ENCODE data around the gene PPFIBP2.

The PPFIBP2 gene

GRCh38 chr11:7584910-7585309 is 71.1 kb downstream of the PPFIBP2 start:
- Histone ChIP-seq H3K4me1 (ENCODE audit: insufficient read depth, insufficient read length) (no peaks in the 10 kb centered on the region), H3K9ac (ENCODE audit: insufficient read length, low read depth) (no peak overlapping the region), H3K9me3 (ENCODE audit: insufficient read depth, low read length) (no peaks in the 10 kb centered on the region), H3K27me3 (ENCODE audit: insufficient read depth, insufficient read length) (no peaks in the 10 kb centered on the region), H3K36me3 (ENCODE audit: insufficient read depth, insufficient read length, low read length) (no peaks in the 10 kb centered on the region), H3K4me3 (ENCODE audit: insufficient read length, low read depth) (no peak overlapping the region)
- no peak for DNase-seq (ENCODE audit: low read depth, low spot score)
- no peak for TF ChIP-seq ZNF274 (IDR thresholded peaks at IDR 0.05; ENCODE audit: low read depth, low read length)
- no peak for TF ChIP-seq SUZ12 (IDR thresholded peaks at IDR 0.05; ENCODE audit: extremely low read depth, insufficient read depth, insufficient read length)
- no peak for TF ChIP-seq YY1 (IDR thresholded peaks at IDR 0.05; ENCODE audit: insufficient read depth, insufficient read length)

GRCh38 chr11:7585816-7586215 is 72.0 kb downstream of the PPFIBP2 start:
- Histone ChIP-seq H3K9ac (ENCODE audit: insufficient read length, low read depth) (no peak overlapping the region), H3K4me1 (ENCODE audit: insufficient read depth, insufficient read length) (no peaks in the 10 kb centered on the region), H3K4me3 (ENCODE audit: insufficient read length, low read depth) (no peak overlapping the region), H3K27me3 (ENCODE audit: insufficient read depth, insufficient read length) (no peaks in the 10 kb centered on the region), H3K9me3 (ENCODE audit: insufficient read depth, low read length) (no peaks in the 10 kb centered on the region), H3K36me3 (ENCODE audit: insufficient read depth, insufficient read length, low read length) (no peaks in the 10 kb centered on the region)
- TF ChIP-seq SUZ12 (IDR thresholded peaks at IDR 0.05; ENCODE audit: extremely low read depth, insufficient read depth, insufficient read length) (no peak), ZNF274 (IDR thresholded peaks at IDR 0.05; ENCODE audit: low read depth, low read length) (no peak), YY1 (IDR thresholded peaks at IDR 0.05; ENCODE audit: insufficient read depth, insufficient read length) (no peak)
- DNase-seq (ENCODE audit: low read depth, low spot score): no peak

- H3K4me1 ChIP-seq (ENCODE audit: insufficient read depth, insufficient read length): no peaks in the 10 kb centered on the region
- TF ChIP-seq SUZ12 (IDR thresholded peaks at IDR 0.05; ENCODE audit: extremely low read depth, insufficient read depth, insufficient read length) (no peak), YY1 (IDR thresholded peaks at IDR 0.05; ENCODE audit: insufficient read depth, insufficient read length) (no peak), ZNF274 (IDR thresholded peaks at IDR 0.05; ENCODE audit: low read depth, low read length) (no peak)
- no peak overlapping the region for H3K4me3 ChIP-seq (ENCODE audit: insufficient read length, low read depth)
- no peaks in the 10 kb centered on the region for H3K27me3 ChIP-seq (ENCODE audit: insufficient read depth, insufficient read length)
- DNase-seq (ENCODE audit: low read depth, low spot score): no peak
- H3K9ac ChIP-seq (ENCODE audit: insufficient read length, low read depth): no peak overlapping the region
- no peaks in the 10 kb centered on the region for H3K36me3 ChIP-seq (ENCODE audit: insufficient read depth, insufficient read length, low read length)
- no peaks in the 10 kb centered on the region for H3K9me3 ChIP-seq (ENCODE audit: insufficient read depth, low read length)
These were observed 72.6 kb downstream of the PPFIBP2 start for GRCh38 chr11:7586376-7586775.

GRCh38 chr11:7587712-7588111 is 73.9 kb downstream of the PPFIBP2 start:
- no peaks in the 10 kb centered on the region for H3K9me3 ChIP-seq (ENCODE audit: insufficient read depth, low read length)
- no peaks in the 10 kb centered on the region for H3K27me3 ChIP-seq (ENCODE audit: insufficient read depth, insufficient read length)

GRCh38 chr11:7589861-7590260 is 76.1 kb downstream of the PPFIBP2 start:
- Histone ChIP-seq H3K9ac (ENCODE audit: insufficient read length, low read depth) (no peak overlapping the region), H3K9me3 (ENCODE audit: insufficient read depth, low read length) (no peaks in the 10 kb centered on the region), H3K4me1 (ENCODE audit: insufficient read depth, insufficient read length) (no peaks in the 10 kb centered on the region), H3K27me3 (ENCODE audit: insufficient read depth, insufficient read length) (no peaks in the 10 kb centered on the region), H3K4me3 (ENCODE audit: insufficient read length, low read depth) (no peak overlapping the region), H3K36me3 (ENCODE audit: insufficient read depth, insufficient read length, low read length) (no peaks in the 10 kb centered on the region)
- DNase-seq (ENCODE audit: low read depth, low spot score): no peak
- TF ChIP-seq SUZ12 (IDR thresholded peaks at IDR 0.05; ENCODE audit: extremely low read depth, insufficient read depth, insufficient read length) (no peak), YY1 (IDR thresholded peaks at IDR 0.05; ENCODE audit: insufficient read depth, insufficient read length) (no peak)

More at GRCh38 chr11:7587712-7588111, 73.9 kb downstream of the PPFIBP2 start:
- Histone ChIP-seq H3K9ac (ENCODE audit: insufficient read length, low read depth) (no peak overlapping the region), H3K36me3 (ENCODE audit: insufficient read depth, insufficient read length, low read length) (no peaks in the 10 kb centered on the region), H3K4me1 (ENCODE audit: insufficient read depth, insufficient read length) (no peaks in the 10 kb centered on the region), H3K4me3 (ENCODE audit: insufficient read length, low read depth) (no peak overlapping the region)
- no peak for DNase-seq (ENCODE audit: low read depth, low spot score)
- no peak for TF ChIP-seq YY1 (IDR thresholded peaks at IDR 0.05; ENCODE audit: insufficient read depth, insufficient read length)
- no peak for TF ChIP-seq SUZ12 (IDR thresholded peaks at IDR 0.05; ENCODE audit: extremely low read depth, insufficient read depth, insufficient read length)
- TF ChIP-seq ZNF274 (IDR thresholded peaks at IDR 0.05; ENCODE audit: low read depth, low read length): no peak

- Histone ChIP-seq H3K4me1 (ENCODE audit: insufficient read depth, insufficient read length) (no peaks in the 10 kb centered on the region), H3K9me3 (ENCODE audit: insufficient read depth, low read length) (no peaks in the 10 kb centered on the region), H3K27me3 (ENCODE audit: insufficient read depth, insufficient read length) (no peaks in the 10 kb centered on the region), H3K4me3 (ENCODE audit: insufficient read length, low read depth) (no peak overlapping the region), H3K36me3 (ENCODE audit: insufficient read depth, insufficient read length, low read length) (no peaks in the 10 kb centered on the region), H3K9ac (ENCODE audit: insufficient read length, low read depth) (no peak overlapping the region)
- TF ChIP-seq SUZ12 (IDR thresholded peaks at IDR 0.05; ENCODE audit: extremely low read depth, insufficient read depth, insufficient read length): no peak
- TF ChIP-seq YY1 (IDR thresholded peaks at IDR 0.05; ENCODE audit: insufficient read depth, insufficient read length): no peak
- TF ChIP-seq ZNF274 (IDR thresholded peaks at IDR 0.05; ENCODE audit: low read depth, low read length): no peak
- no peak for DNase-seq (ENCODE audit: low read depth, low spot score)
These were observed 76.7 kb downstream of the PPFIBP2 start for GRCh38 chr11:7590529-7590928.

- Histone ChIP-seq H3K4me1 (ENCODE audit: insufficient read depth, insufficient read length) (no peaks in the 10 kb centered on the region), H3K9me3 (ENCODE audit: insufficient read depth, low read length) (no peaks in the 10 kb centered on the region), H3K36me3 (ENCODE audit: insufficient read depth, insufficient read length, low read length) (no peaks in the 10 kb centered on the region), H3K27me3 (ENCODE audit: insufficient read depth, insufficient read length) (no peaks in the 10 kb centered on the region), H3K9ac (ENCODE audit: insufficient read length, low read depth) (no peak overlapping the region), H3K4me3 (ENCODE audit: insufficient read length, low read depth) (no peak overlapping the region)
- DNase-seq (ENCODE audit: low read depth, low spot score): no peak
- TF ChIP-seq ZNF274 (IDR thresholded peaks at IDR 0.05; ENCODE audit: low read depth, low read length) (no peak), YY1 (IDR thresholded peaks at IDR 0.05; ENCODE audit: insufficient read depth, insufficient read length) (no peak), SUZ12 (IDR thresholded peaks at IDR 0.05; ENCODE audit: extremely low read depth, insufficient read depth, insufficient read length) (no peak)
These were observed 77.5 kb downstream of the PPFIBP2 start for GRCh38 chr11:7591107-7591894.

All from NT2/D1 (cell line).